Smooth muscle cell (in vitro differentiated cells): Measurements from ENCODE around the gene NUDT8. TPM values are rescaled to one million over a fixed set of nuclear protein-coding genes. Genes with fewer than 3 reads are reported as not detected.

ENCODE experiments used
- DNase-seq: peaks from one replicate; lab custom pipeline; 2025; ENCODE audit not compliant: unreplicated experiment; lab: John Stamatoyannopoulos, UW
- H2AFZ ChIP-seq: fragments of 200-600 bp; sonication (generic); 2 replicates; pipeline ENCODE4 v1.6.0; 2016; ENCODE audit warnings: antibody characterized with exemption, low read depth, mild to moderate bottlenecking
- H3F3A ChIP-seq: fragments of 200-600 bp; sonication (generic); 2 replicates; pipeline ENCODE4 v1.6.0; 2017; ENCODE audit warnings: antibody characterized with exemption, low read depth
- H3K27ac ChIP-seq: fragments of 200-600 bp; sonication (generic); 2 replicates; pipeline ENCODE4 v1.5.1; 2016; ENCODE audit warnings: low read depth, mild to moderate bottlenecking
- H3K27me3 ChIP-seq: fragments of 200-600 bp; sonication (generic); 2 replicates; pipeline ENCODE4 v1.6.1; 2016; ENCODE audit warnings: low read depth, mild to moderate bottlenecking
- H3K36me3 ChIP-seq: fragments of 200-600 bp; sonication (generic); 2 replicates; pipeline ENCODE4 v1.5.1; 2016; ENCODE audit warnings: low read depth
- H3K4me1 ChIP-seq: fragments of 200-600 bp; sonication (generic); 2 replicates; pipeline ENCODE4 v1.5.1; 2016; ENCODE audit warnings: low read depth
- H3K4me2 ChIP-seq: fragments of 200-600 bp; sonication (generic); 2 replicates; pipeline ENCODE4 v1.6.0; 2016; ENCODE audit warnings: mild to moderate bottlenecking
- H3K4me3 ChIP-seq: fragments of 200-600 bp; sonication (generic); 2 replicates; pipeline ENCODE4 v1.5.1; 2016; ENCODE audit warnings: mild to moderate bottlenecking
- H3K79me2 ChIP-seq: fragments of 200-600 bp; sonication (generic); 2 replicates; pipeline ENCODE4 v1.6.0; 2016; ENCODE audit warnings: low read depth, mild to moderate bottlenecking
- H3K9ac ChIP-seq: fragments of 200-600 bp; sonication (generic); 2 replicates; pipeline ENCODE4 v1.6.0; 2016; ENCODE audit warnings: low read depth
- H3K9me3 ChIP-seq: fragments of 200-600 bp; sonication (generic); replicated peaks from 2 replicates; pipeline ENCODE4 v1.5.1; 2016; ENCODE audit warnings: low read depth
- H4K20me1 ChIP-seq: fragments of 200-600 bp; sonication (generic); 2 replicates; pipeline ENCODE4 v1.6.0; 2016; ENCODE audit warnings: low read depth
- CTCF ChIP-seq: fragments of 200-600 bp; sonication (generic); IDR thresholded peaks from 2 replicates; pipeline ENCODE4 v1.5.1; 2017; ENCODE audit warnings: borderline replicate concordance, mild to moderate bottlenecking, antibody characterized with exemption; ENCODE audit not compliant: insufficient read depth, poor library complexity, severe bottlenecking
- WGBS: methylation state at CpG from one replicate; pipeline ENCODE4 v1.1.7; 2016; ENCODE audit warnings: low lambda C conversion rate; 5-methylcytosine and 5-hydroxymethylcytosine counted together
- polyA plus RNA-seq: library from polyadenylated mRNA; unstranded; fragments of >200 nt; fragmentation: Nextera tagmentation; extraction: Ambion mirVana; gene quantifications from 2 replicates; pipeline ENCODE4 v1.2.1, GENCODE V29; 2016
- total RNA-seq: library from RNA; depleted of rRNA; stranded (reverse); fragments of >200 nt; gene quantifications from 2 replicates; pipeline ENCODE4 v1.2.3, GENCODE V29; 2014

NUDT8 gene
- total and polyA plus RNA-seq, 2 experiments from 2014 or later: 0.67 to 15.6 TPM

- no peak overlapping the region for H3K4me3 ChIP-seq
- H3K36me3 ChIP-seq: no peaks in the 10 kb centered on the region
- H3F3A ChIP-seq: no peaks in the 10 kb centered on the region
- H3K4me2 ChIP-seq: no peak overlapping the region
- no peak for DNase-seq
- no peaks in the 10 kb centered on the region for H3K4me1 ChIP-seq
- 89% methylated on average over 26 of the region's 28 CpGs for WGBS
- H2AFZ ChIP-seq: no peak overlapping the region
- H3K9ac ChIP-seq: no peak overlapping the region
- no peak for TF ChIP-seq CTCF
- H3K27me3 ChIP-seq: peaks cover 6% of the 10 kb centered on the region
- no peaks in the 10 kb centered on the region for H4K20me1 ChIP-seq
- H3K79me2 ChIP-seq: no peaks in the 10 kb centered on the region
- H3K9me3 ChIP-seq: no peaks in the 10 kb centered on the region
- H3K27ac ChIP-seq: no peak overlapping the region
Measured at GRCh38 chr11:67641338-67642172, 11.8 kb upstream of the NUDT8 start.

DNA sequence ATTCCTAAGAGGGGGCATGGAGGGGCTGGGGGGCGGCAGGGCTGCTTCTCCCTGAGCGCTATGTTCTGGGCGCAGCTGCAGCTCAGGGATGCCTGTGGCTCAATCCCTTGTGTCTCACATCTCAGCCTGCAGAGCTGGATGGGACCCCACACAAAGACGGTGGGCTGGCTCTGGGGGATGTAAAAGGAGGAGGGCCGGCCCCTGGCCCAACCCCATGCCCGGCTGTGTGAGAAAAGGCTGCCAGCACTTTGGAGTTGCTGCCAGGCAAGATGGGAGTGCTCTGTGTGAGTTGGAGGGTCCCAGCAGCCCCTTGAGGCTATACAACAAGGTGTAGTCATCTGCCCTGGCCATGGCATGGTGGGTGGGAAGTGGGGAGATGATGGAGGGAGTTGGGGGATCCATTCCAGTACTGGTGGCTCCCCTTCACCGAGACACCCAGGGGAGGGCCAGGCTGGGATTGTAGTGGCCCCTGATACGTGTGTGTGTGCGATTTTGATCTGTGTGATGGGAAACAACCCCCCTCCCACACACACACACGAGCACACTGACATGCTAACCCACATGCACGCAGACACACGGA lies 11.1 kb upstream of the NUDT8 start:
- Histone ChIP-seq H3K36me3 (no peaks in the 10 kb centered on the region), H3K4me2 (no peak overlapping the region), H3F3A (no peaks in the 10 kb centered on the region), H3K79me2 (no peaks in the 10 kb centered on the region), H3K27me3 (peaks cover 6% of the 10 kb centered on the region), H3K4me3 (no peak overlapping the region), H2AFZ (no peak overlapping the region), H3K9me3 (no peaks in the 10 kb centered on the region), H3K4me1 (no peaks in the 10 kb centered on the region), H4K20me1 (no peaks in the 10 kb centered on the region), H3K9ac (no peak overlapping the region), H3K27ac (no peak overlapping the region)
- WGBS: 87% methylated on average over 12 of the region's 12 CpGs
- DNase-seq: no peak
- no peak for TF ChIP-seq CTCF

GRCh38 chr11:67640021-67640757 lies 10.5 kb upstream of the NUDT8 start:
- Histone ChIP-seq H3F3A (no peaks in the 10 kb centered on the region), H4K20me1 (no peaks in the 10 kb centered on the region), H3K27ac (no peak overlapping the region), H3K36me3 (no peaks in the 10 kb centered on the region), H3K4me3 (no peak overlapping the region), H3K79me2 (no peaks in the 10 kb centered on the region), H3K9ac (no peak overlapping the region), H3K27me3 (peaks cover 6% of the 10 kb centered on the region), H2AFZ (no peak overlapping the region), H3K9me3 (no peaks in the 10 kb centered on the region), H3K4me1 (no peaks in the 10 kb centered on the region), H3K4me2 (no peak overlapping the region)
- WGBS: 59% methylated on average over 21 of the region's 23 CpGs
- DNase-seq: no peak
- peak; percentile 64 for TF ChIP-seq CTCF
